LNCAP (cell line): ENCODE results near the gene ARHGEF38.
A peak's percentile ranks its signal among the peaks of the same experiment; 100 is the strongest.

ENCODE experiments used
- CTCF ChIP-seq: fragments of 450-650 bp; IDR thresholded peaks from 2 replicates; pipeline ENCODE4 v1.5.1; 2017; ENCODE audit warnings: mild to moderate bottlenecking

The ARHGEF38 gene

GRCh38 chr4:105551965-105552746, at the start of gene ARHGEF38:
TSS of gene ARHGEF38 (plus strand) at chr4:105552620. CDS start at chr4:105552766, 146 bp downstream.
- no peak for TF ChIP-seq CTCF

DNA sequence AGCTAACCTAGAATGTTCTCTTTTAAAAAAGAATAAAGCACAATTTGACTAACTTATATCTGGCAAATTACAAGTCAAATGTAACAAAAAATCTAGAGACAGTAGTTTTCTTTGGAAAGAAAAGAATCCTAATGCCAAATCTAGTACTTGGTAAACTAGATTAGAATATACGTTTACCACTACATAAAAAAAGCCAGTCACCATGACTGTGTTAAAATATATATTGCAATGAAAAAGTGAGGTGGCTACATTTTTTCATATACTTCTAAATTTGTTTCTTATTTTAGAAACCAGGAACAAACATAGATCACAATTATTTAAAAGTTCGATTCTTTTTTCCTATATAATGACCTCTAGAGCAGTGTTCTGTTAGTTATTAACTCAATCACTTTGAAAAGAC, 48.9 kb upstream of the ARHGEF38 start:
- no peak for TF ChIP-seq CTCF

GRCh38 chr4:105504744-105505143, 47.7 kb upstream of the ARHGEF38 start:
- TF ChIP-seq CTCF = no peak

GRCh38 chr4:105509291-105509690, 43.1 kb upstream of the ARHGEF38 start:
- TF ChIP-seq CTCF = no peak

- no peak for TF ChIP-seq CTCF
Observed at GRCh38 chr4:105509714-105510113, 42.7 kb upstream of the ARHGEF38 start.

DNA sequence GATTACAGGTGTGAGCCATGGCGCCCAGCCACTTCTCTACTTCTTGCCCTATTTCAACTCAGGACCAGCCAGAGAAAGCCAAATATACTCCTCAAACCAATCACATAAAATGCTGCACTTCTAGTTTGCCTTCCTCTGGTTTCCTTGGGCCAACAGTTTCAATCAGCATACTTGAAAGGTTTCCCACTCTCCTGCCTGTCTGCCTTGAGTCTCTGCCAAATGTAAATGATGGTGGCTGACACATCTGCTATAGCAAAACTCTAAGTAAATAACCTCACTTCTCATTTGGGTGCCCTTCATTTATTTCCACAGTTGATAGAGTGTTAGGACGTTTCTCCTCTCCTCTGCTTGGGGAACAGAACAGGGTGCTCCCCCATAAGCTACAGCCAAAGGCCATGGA, 42.2 kb upstream of the ARHGEF38 start:
- no peak for TF ChIP-seq CTCF

- peak; percentile 67 for TF ChIP-seq CTCF
Observed at GRCh38 chr4:105520819-105521790, 31.3 kb upstream of the ARHGEF38 start.
